ENCODE results near the gene NEUROG1.

Gene NEUROG1

DNA sequence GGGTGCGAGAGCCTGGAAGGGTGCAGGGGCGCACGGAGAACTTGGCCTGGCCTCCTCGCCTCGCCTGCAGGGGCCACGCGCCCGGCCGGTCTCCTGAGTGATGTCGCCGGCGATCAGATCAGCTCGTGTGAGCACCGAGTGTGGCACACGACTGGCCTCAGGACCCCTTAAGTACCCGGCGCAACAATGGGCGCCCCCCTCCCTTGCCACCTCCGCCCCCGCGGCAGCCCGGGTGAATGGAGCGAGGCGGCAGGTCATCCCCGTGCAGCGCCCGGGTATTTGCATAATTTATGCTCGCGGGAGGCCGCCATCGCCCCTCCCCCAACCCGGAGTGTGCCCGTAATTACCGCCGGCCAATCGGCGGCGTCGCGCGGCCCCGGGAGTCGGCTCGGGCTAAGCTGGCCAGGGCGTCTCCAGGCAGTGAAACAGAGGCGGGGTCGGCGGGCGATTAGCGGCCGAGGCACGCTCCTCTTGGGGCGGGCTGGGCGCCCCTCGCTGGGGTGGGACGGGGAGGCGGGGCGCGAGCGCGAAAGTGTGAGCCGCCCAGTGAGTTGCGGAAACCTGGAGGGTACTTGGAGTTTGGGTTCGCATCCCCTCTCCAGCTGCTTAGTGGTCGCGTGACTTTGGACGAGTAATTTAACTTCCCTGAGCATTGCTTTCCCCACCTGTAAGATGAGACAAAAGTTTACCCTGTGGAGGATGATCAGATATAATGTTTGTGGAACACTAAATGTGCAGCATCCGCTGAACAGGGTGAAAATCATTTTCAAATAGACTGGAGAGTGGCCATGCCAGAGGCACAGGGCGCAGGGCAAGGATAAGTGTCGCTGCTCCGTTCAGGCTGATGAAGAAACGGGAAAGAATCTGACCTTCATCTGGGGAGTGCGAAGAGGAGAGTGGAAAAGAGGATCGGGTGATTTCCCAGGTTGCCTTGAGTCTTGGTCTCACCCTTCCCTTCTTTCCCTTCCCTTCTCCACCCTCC is at the start of gene NEUROG1:
Gene NEUROG1, minus strand, starts transcription at position 145 of the 982 bp plus-strand sequence. CDS start 274 bp downstream, outside the sequence.
- DNase-seq (ENCODE audit: low read depth) = no peak

GRCh38 chr5:135584918-135585317 is 49.2 kb upstream of the NEUROG1 start:
- DNase-seq (ENCODE audit: low read depth) = no peak

- no peak for DNase-seq (ENCODE audit: low read depth)
These were observed 48.5 kb upstream of the NEUROG1 start for GRCh38 chr5:135584276-135584675.

DNA sequence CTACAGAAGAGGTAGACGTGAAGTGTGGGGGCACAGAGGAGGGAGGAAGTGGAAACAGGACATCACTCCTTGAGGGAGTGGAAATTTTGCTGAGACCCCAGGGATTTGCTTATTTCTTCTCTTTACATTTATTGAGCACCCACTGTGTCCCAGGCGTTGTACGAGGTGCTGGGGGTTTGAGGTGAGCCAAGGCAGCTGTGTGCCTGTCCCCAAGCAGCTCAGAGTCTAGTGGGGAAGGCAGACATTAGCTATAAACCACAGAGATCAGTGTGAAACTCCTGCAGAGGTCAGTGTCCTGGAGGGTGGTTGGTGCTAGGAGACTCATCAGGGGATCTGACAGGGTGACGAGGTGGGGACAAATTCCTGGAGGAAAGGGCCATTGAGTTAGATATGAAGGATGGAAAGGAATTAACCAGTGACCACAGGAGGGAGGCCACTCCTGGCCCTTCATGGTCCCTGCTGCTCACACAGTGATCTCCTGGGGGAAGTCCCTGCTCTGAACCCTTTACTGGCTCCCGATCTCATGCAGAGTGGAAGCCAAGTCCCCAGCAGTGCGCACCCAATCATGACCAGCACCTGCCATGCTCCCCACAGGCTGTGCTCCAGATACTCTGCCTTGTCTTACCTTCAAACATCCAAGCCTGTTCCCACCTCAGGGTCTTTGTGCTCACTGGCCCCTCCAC is 46.5 kb upstream of the NEUROG1 start:
- no peak for DNase-seq (ENCODE audit: low read depth)

- DNase-seq (ENCODE audit: low read depth) = no peak
These were observed 43.0 kb upstream of the NEUROG1 start, which contains the start of gene CXCL14 for GRCh38 chr5:135578685-135579341. Gene CXCL14, minus strand, starts transcription at chr5:135578991. Its CDS starts 213 bp downstream, at chr5:135578778.

- DNase-seq (ENCODE audit: low read depth) = no peak
These were observed 42.5 kb upstream of the NEUROG1 start for GRCh38 chr5:135578305-135578684.

DNA sequence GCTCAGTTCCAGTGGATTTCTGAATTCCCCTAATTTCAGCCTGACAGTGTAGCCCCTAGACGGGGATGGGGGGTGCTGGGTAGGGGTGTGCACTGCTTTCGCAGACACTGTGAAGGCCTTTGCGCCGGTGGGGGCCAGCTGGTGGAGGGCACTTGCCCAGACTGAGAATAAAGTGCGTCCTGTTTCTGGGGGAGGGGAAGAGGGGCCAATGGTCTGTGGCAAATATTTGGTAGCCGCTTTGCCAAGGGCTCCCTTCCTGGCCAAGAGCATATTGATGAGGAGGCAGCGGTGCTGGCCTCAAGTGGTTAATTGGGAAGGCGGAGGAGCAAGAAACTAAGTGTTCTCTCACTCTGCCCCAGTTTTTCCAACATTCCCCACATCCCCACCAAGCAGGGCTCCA is 41.7 kb upstream of the NEUROG1 start:
- DNase-seq (ENCODE audit: low read depth) = no peak

- DNase-seq (ENCODE audit: low read depth) = no peak
These were observed 40.4 kb upstream of the NEUROG1 start for GRCh38 chr5:135576075-135576599.

DNA sequence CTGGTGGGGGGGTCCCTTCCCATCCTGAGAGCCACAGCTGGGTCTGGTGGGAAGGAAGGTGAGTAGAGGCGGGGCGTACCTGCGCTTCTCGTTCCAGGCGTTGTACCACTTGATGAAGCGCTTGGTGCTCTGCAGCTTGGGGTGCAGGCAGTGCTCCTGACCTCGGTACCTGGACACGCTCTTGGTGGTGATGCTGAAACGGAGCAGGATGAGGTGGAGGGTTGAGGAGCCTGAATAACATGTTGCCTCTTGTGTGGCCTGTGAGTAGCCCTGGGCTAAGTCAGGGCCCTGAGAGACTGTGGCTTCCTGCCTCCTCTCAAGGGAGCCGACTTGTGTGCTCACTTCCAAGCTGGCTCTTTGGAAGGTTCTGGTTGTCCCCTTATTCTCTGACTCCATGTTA is 38.7 kb upstream of the NEUROG1 start:
- no peak for DNase-seq (ENCODE audit: low read depth)

DNA sequence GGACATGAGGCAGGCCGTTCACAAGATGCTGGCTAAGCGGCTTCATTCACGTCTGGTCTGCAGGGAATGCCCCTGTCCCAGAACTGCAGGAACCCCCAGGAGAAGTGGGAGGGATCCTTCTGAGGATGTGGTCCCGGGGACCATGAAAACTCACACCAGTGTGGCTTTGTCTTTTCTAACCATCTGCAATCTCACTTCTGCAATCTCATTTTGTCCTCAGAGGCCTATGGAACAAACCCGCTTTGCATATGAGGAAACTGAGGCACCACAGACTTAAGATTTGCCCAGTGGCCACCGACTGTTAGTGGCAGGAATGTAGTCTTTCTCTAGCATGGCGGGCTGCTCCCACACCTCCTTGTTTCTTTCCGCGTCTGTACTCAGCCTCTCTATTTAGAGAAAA is 36.1 kb upstream of the NEUROG1 start:
- no peak for DNase-seq (ENCODE audit: low read depth)

DNA sequence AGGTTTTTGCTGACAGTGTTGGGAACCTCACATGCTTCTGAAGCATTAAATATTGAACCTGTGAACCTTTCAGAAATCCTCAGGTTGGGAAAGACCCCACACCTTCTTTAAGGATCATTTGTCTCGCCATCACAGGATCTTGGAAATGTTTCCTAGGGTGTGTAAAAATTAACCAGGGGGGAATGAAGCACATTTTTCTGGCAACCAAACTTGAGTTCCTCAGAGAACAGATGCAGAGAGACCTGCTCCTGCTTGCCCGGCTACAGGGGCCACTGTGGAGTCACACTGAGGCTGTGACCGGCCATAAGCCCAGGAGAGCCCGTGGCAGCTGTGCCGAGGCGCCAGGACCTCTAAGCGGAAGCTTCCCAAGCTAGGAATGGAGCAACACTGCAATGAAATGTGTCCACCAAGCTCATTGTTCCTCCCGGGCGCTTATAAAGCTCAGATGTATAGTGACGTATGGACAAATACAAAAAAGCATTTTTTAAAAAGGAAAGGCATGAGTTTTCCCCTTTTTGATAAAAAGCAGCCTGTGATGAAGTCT is 35.4 kb upstream of the NEUROG1 start:
- no peak for DNase-seq (ENCODE audit: low read depth)

GRCh38 chr5:135570453-135570764 is 34.6 kb upstream of the NEUROG1 start:
- DNase-seq (ENCODE audit: low read depth) = no peak

GRCh38 chr5:135569755-135570452 is 34.1 kb upstream of the NEUROG1 start:
- no peak for DNase-seq (ENCODE audit: low read depth)

- no peak for DNase-seq (ENCODE audit: low read depth)
These were observed 33.2 kb upstream of the NEUROG1 start for GRCh38 chr5:135568923-135569360.

GRCh38 chr5:135568246-135568645 is 32.5 kb upstream of the NEUROG1 start:
- DNase-seq (ENCODE audit: low read depth) = no peak

DNA sequence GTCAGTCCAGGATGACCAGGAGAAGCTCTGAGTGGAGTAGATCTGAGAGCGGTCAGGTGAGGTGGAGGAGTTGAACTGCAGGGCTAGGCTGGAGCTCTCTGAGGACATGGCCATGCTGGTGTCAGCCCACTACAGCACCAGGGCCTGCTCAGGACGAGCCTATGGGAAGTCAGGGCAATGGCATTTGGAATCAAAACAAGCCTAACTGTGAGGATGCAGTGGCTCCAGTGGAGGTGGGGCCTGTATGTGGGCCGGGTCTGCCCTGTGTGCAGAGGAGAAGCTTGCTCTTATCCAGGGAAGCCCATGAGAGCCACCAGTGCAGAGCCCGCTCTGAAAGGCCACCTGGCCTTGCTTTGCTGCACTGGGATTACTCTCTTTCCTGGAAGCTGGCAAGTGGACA is 31.9 kb upstream of the NEUROG1 start:
- DNase-seq (ENCODE audit: low read depth) = no peak

GRCh38 chr5:135566422-135567400 is 30.9 kb upstream of the NEUROG1 start:
- no peak for DNase-seq (ENCODE audit: low read depth)

DNA sequence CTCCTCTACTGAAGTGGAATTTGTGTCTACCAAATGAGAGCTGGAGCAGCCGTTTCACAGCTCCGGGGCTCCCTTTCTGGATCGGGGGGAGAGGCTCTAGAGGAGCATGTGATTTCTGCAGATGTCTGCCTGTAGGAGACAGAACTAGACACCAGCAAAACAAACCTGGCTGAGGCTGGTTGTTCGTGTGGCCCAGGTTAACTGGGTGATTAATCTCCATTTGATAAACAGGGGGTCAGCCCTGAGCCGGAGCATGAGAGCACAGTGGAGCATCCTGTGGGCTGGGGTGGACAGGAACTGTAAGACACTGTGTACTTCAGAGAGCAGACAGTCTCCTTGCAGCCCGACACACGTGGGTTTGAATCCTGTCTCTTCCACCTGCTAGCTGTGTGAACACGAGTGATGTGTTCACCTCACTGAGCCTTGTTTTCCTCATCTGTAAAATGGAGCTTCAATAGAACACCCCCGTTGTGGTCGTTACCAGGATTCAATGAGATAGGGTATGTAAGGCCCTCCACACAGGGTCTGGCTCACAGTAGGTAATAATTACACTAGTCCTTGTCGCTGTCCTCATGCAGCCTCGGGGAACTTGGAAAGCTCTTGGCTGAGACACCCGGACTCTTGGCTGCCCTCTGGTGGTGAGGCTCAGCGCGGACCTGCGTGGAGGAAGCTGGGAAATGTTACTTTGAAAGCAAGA is 30.1 kb upstream of the NEUROG1 start:
- peak; percentile 17 for DNase-seq (ENCODE audit: low read depth)

- no peak for DNase-seq (ENCODE audit: low read depth)
These were observed 29.5 kb upstream of the NEUROG1 start for GRCh38 chr5:135565266-135565665.

GRCh38 chr5:135564331-135564730 is 28.6 kb upstream of the NEUROG1 start:
- DNase-seq (ENCODE audit: low read depth) = no peak

Measured in stimulated activated CD8-positive, alpha-beta memory T cell treated with anti-CD3 and anti-CD28 coated beads, Interleukin-12 subunit alpha, Interleukin-12 subunit beta, amount 100 ng/mL, for 4 hours (primary cell).